GM13977 (cell line): Measurements from ENCODE around the gene CDH13.
A peak's percentile ranks its signal among the peaks of the same experiment; 100 is the strongest.

ENCODE experiments used
- DNase-seq: peaks from one replicate; pipeline ENCODE4 v3.0.0; 2012; ENCODE audit warnings: low spot score
- CTCF ChIP-seq: IDR thresholded peaks from 2 replicates; pipeline ENCODE4 v1.5.1; 2012; ENCODE audit warnings: mild to moderate bottlenecking, control low read depth; ENCODE audit not compliant: insufficient read depth; ENCODE audit errors: extremely low read depth, missing control alignments
- in situ Hi-C: fragments of 300-500 bp; cut with MboI; formaldehyde crosslinking; loops from one replicate; pipeline ENCODE4 v1.12.0; 2022; ENCODE audit warnings: low sequenced_read_pairs, low pct_unique_long_range_greater_than_20kb, mixed read lengths, inconsistent platforms; ENCODE audit not compliant: unreplicated experiment

CDH13 gene

GRCh38 chr16:82820855-82821254 is 194.1 kb downstream of the CDH13 start:
- no peak for DNase-seq
- in situ Hi-C loops: no loop called here
- no peak for TF ChIP-seq CTCF

GRCh38 chr16:82824408-82824807 is 197.6 kb downstream of the CDH13 start:
- in situ Hi-C loops: no loop called here
- TF ChIP-seq CTCF: peak; percentile 8
- no peak for DNase-seq

GRCh38 chr16:82829301-82829700 is 202.5 kb downstream of the CDH13 start:
- DNase-seq: no peak
- in situ Hi-C loops: no loop called here
- no peak for TF ChIP-seq CTCF

- no peak for DNase-seq
- in situ Hi-C loops: no loop called here
- TF ChIP-seq CTCF: no peak
Observed at GRCh38 chr16:82830944-82831343, 204.2 kb downstream of the CDH13 start.

- in situ Hi-C loops: no loop called here
- TF ChIP-seq CTCF: no peak
- DNase-seq: no peak
Observed at GRCh38 chr16:82832821-82833220, 206.1 kb downstream of the CDH13 start.

- in situ Hi-C loops: no loop called here
- no peak for DNase-seq
- TF ChIP-seq CTCF: no peak
Observed at GRCh38 chr16:82833378-82833993, 206.7 kb downstream of the CDH13 start.
